Endothelial cell of umbilical vein (primary cell): ENCODE results near the gene YARS1. TPM values are rescaled to one million over a fixed set of nuclear protein-coding genes. Genes with fewer than 3 reads are reported as not detected.

Source experiments
- BruUV-seq: library from RNA; stranded (reverse); fragments of 400-500 nt; replicated peaks from 2 replicates; lab custom pipeline; 2021; lab: Mats Ljungman, UMichigan
- CTCF ChIA-PET: fragments of 300-600, 350-600 bp; sonication (Branson Sonifier 250); formaldehyde crosslinking; loops from one replicate; lab custom pipeline; 2021; ENCODE audit warnings: antibody characterized with exemption, inconsistent platforms; lab: Charles Lee
- POLR2A ChIA-PET: fragments of 300-600, 350-600 bp; sonication (Branson Sonifier 250); formaldehyde crosslinking; loops from one replicate; lab custom pipeline; 2021; ENCODE audit warnings: antibody characterized with exemption, inconsistent platforms; lab: Charles Lee
- DNase-seq: peaks from one replicate; pipeline ENCODE4 v3.0.0-alpha.2; 2011; ENCODE audit warnings: low read depth, low spot score
- FAIRE-seq: peaks from 2 replicates; lab custom pipeline; 2011; peaks lifted over from hg19 to GRCh38; lab: Jason Lieb, UNC
- H2AFZ ChIP-seq: 2 replicates; pipeline ENCODE4 v1.6.0; 2012; ENCODE audit warnings: low read depth, low read length, control low read depth, inconsistent platforms
- H3K27ac ChIP-seq: 2 replicates; pipeline ENCODE4 v1.5.1; 2011; ENCODE audit warnings: low read depth, mild to moderate bottlenecking, control low read depth, low read length, moderate library complexity; ENCODE audit not compliant: insufficient read depth
- H3K27me3 ChIP-seq, 2 experiments: 2 replicates each; pipeline versions ENCODE4 v1.6.0 to v1.6.1; 2011; ENCODE audit warnings: low read length in 2 of 2, mixed read lengths in 1 of 2; ENCODE audit not compliant: control insufficient read depth in 2 of 2, insufficient read depth in 2 of 2
- H3K36me3 ChIP-seq, 2 experiments: 2 replicates in 1 of 2; 3 replicates in 1 of 2; pipeline ENCODE4 v1.5.1; 2011; ENCODE audit warnings: low read length in 2 of 2, mild to moderate bottlenecking in 1 of 2, moderate library complexity in 1 of 2; ENCODE audit not compliant: control insufficient read depth in 2 of 2, insufficient read depth in 2 of 2; ENCODE audit errors: extremely low read depth in 1 of 2
- H3K4me1 ChIP-seq: 3 replicates; pipeline ENCODE4 v1.5.1; 2011; ENCODE audit warnings: mild to moderate bottlenecking, low read length; ENCODE audit not compliant: control insufficient read depth, insufficient read depth; ENCODE audit errors: extremely low read depth
- H3K4me2 ChIP-seq: 2 replicates; pipeline ENCODE4 v1.6.1; 2011; ENCODE audit warnings: low read length, control low read depth, mixed read lengths; ENCODE audit not compliant: insufficient read depth
- H3K4me3 ChIP-seq, 3 experiments: fragments of 200-600 bp in 1 of 3; sonication (generic), shearing (Covaris generic) in 1 of 3; replicated peaks in 1 of 3; 2 replicates each; pipeline ENCODE4 v1.5.1; 2011 to 2016; ENCODE audit warnings: control low read depth in 3 of 3, low read length in 3 of 3, mild to moderate bottlenecking in 2 of 3, inconsistent platforms in 1 of 3, low read depth in 1 of 3, moderate library complexity in 1 of 3; ENCODE audit not compliant: insufficient read depth in 1 of 3
- H3K79me2 ChIP-seq: 2 replicates; pipeline ENCODE4 v1.6.0; 2012; ENCODE audit warnings: low read length, inconsistent platforms; ENCODE audit not compliant: control insufficient read depth, insufficient read depth
- H3K9ac ChIP-seq: replicated peaks from 2 replicates; pipeline ENCODE3; 2011; ENCODE audit warnings: low read length, control low read depth; ENCODE audit not compliant: insufficient read depth; ENCODE audit errors: extremely low read depth
- H3K9me1 ChIP-seq: replicated peaks from 3 replicates; pipeline ENCODE4 v1.6.0; 2011; ENCODE audit warnings: mild to moderate bottlenecking, low read length; ENCODE audit not compliant: control insufficient read depth, insufficient read depth; ENCODE audit errors: extremely low read depth
- H3K9me3 ChIP-seq: replicated peaks from 2 replicates; pipeline ENCODE4 v1.5.1; 2012; ENCODE audit warnings: low read length, inconsistent platforms; ENCODE audit not compliant: control insufficient read depth, insufficient read depth
- H4K20me1 ChIP-seq: replicated peaks from 2 replicates; pipeline ENCODE3; 2011; ENCODE audit warnings: mild to moderate bottlenecking, low read length; ENCODE audit not compliant: control insufficient read depth, insufficient read depth; ENCODE audit errors: extremely low read depth
- CTCF ChIP-seq, 2 donors: IDR thresholded peaks; 1 replicate in 1 of 2; 2 replicates in 1 of 2; pipeline ENCODE4 v1.5.1; 2011; ENCODE audit warnings: low read length in 2 of 2, mild to moderate bottlenecking in 2 of 2, moderate library complexity in 2 of 2, control low read depth in 1 of 2, inconsistent platforms in 1 of 2, low read depth in 1 of 2; ENCODE audit not compliant: insufficient read depth in 1 of 2; ENCODE audit errors: extremely low read depth in 1 of 2
- EZH2 ChIP-seq: IDR thresholded peaks from 2 replicates; pipeline ENCODE4 v1.6.1; 2012; ENCODE audit warnings: borderline replicate concordance, low read depth, mild to moderate bottlenecking, moderate library complexity, low read length, inconsistent platforms; ENCODE audit not compliant: severe bottlenecking
- FOS ChIP-seq: IDR thresholded peaks from 2 replicates; pipeline ENCODE4 v1.6.1; 2011; ENCODE audit warnings: mild to moderate bottlenecking, low read length, moderate library complexity, borderline replicate concordance; ENCODE audit not compliant: insufficient read depth
- GATA2 ChIP-seq: IDR thresholded peaks from 2 replicates; pipeline ENCODE4 v1.7.0; 2011; ENCODE audit warnings: low read depth, mild to moderate bottlenecking, moderate library complexity, mixed read lengths, low read length; ENCODE audit not compliant: insufficient read length, insufficient read depth
- JUN ChIP-seq: IDR thresholded peaks from 2 replicates; pipeline ENCODE4 v1.6.1; 2011; ENCODE audit warnings: borderline replicate concordance, low read depth; ENCODE audit not compliant: insufficient read length, insufficient read depth
- MAX ChIP-seq: IDR thresholded peaks from 2 replicates; pipeline ENCODE4 v1.6.1; 2011; ENCODE audit not compliant: insufficient read depth, insufficient read length
- MYC ChIP-seq: IDR thresholded peaks from one replicate; pipeline ENCODE4 v1.6.1; 2011; ENCODE audit warnings: mild to moderate bottlenecking, low read depth, low read length
- POLR2A ChIP-seq: IDR thresholded peaks from 2 replicates; pipeline ENCODE4 v1.6.1; 2012; ENCODE audit warnings: low read depth, mild to moderate bottlenecking, control low read depth, low read length
- POLR2AphosphoS5 ChIP-seq: IDR thresholded peaks from 2 replicates; pipeline ENCODE4 v1.6.1; 2012; ENCODE audit warnings: low read depth, mild to moderate bottlenecking, control low read depth, low read length, moderate library complexity; ENCODE audit not compliant: insufficient read depth
- dilution Hi-C: fragments of 300-500 bp; cut with MboI; formaldehyde crosslinking; loops from one replicate; pipeline ENCODE4 v1.15.0; 2019; ENCODE audit warnings: low sequenced_read_pairs; ENCODE audit not compliant: extremely low pct_ligation_motif_present
- intact Hi-C: fragments of 100-400 bp; cut with micrococcal nuclease; formaldehyde crosslinking; loops from one replicate; pipeline ENCODE4 v1.10.0; 2022
- polyA plus RNA-seq, 4 experiments: library from polyadenylated mRNA; depleted of rRNA in 3 of 4; stranded (reverse) in 3 of 4; unstranded in 1 of 4; fragments of >200 nt; gene quantifications; 2 replicates each; pipeline versions ENCODE4 v1.2.1 to v1.2.3, GENCODE V29; 2011 to 2012; ENCODE audit warnings: missing spikeins in 1 of 4
- total RNA-seq: library from RNA; stranded (reverse); gene quantifications from 2 replicates; pipeline ENCODE4 v1.2.3, GENCODE V29; 2021

Gene YARS1
- total and polyA plus RNA-seq, 2 donors (not counting 3 experiments of a cell fraction or from before 2014, with no cell fraction given) = 38.2 to 144 TPM

- H4K20me1 ChIP-seq = no peaks in the 10 kb centered on the region
- H3K36me3 ChIP-seq = no peaks in the 10 kb centered on the region
- POLR2A ChIA-PET = interaction anchor here (0.6 kb wide), 1 partner anchor 241 kb away, joined by 4 read pairs; no protein-coding TSS in a partner anchor
- DNase-seq = no peak
- no peak overlapping the region for H3K9ac ChIP-seq
- no peaks in the 10 kb centered on the region for H3K9me1 ChIP-seq
- no peak overlapping the region for H3K4me3 ChIP-seq
- intact Hi-C loops (no loop called here), dilution Hi-C loops (no loop called here)
- CTCF ChIA-PET = interaction anchor here (0.8 to 2.1 kb wide), 8 partner anchors 11 to 56 kb away, joined by 3 to 17 read pairs (median 4); no protein-coding TSS in a partner anchor
- H3K79me2 ChIP-seq = no peaks in the 10 kb centered on the region
- TF ChIP-seq POLR2AphosphoS5 (no peak), MYC (no peak), JUN (no peak), EZH2 (no peak), POLR2A (no peak), MAX (no peak), FOS (no peak), GATA2 (no peak), CTCF (IDR thresholded peaks at IDR 0.05; ENCODE audit: extremely low read depth in 1 of 2, insufficient read depth in 1 of 2, low read depth in 1 of 2, low read length in 2 of 2) (no peak)
- FAIRE-seq = no peak
- no peak overlapping the region for H2AFZ ChIP-seq
- no peaks in the 10 kb centered on the region for H3K9me3 ChIP-seq
- no peaks in the 10 kb centered on the region for H3K27me3 ChIP-seq
- H3K4me2 ChIP-seq = no peak overlapping the region
- H3K27ac ChIP-seq = no peak overlapping the region
- no TSS peak for BruUV-seq
- H3K4me1 ChIP-seq = no peaks in the 10 kb centered on the region
Measured at GRCh38 chr1:32761936-32762335, 55.2 kb downstream of the YARS1 start.
